ENCODE results near the gene PDGFC.
A peak's percentile ranks its signal among the peaks of the same experiment; 100 is the strongest.

PDGFC gene

GRCh38 chr4:156974264-156974663, 2.7 kb upstream of the PDGFC start:
- DNase-seq (ENCODE audit: low read depth): no peak

DNA sequence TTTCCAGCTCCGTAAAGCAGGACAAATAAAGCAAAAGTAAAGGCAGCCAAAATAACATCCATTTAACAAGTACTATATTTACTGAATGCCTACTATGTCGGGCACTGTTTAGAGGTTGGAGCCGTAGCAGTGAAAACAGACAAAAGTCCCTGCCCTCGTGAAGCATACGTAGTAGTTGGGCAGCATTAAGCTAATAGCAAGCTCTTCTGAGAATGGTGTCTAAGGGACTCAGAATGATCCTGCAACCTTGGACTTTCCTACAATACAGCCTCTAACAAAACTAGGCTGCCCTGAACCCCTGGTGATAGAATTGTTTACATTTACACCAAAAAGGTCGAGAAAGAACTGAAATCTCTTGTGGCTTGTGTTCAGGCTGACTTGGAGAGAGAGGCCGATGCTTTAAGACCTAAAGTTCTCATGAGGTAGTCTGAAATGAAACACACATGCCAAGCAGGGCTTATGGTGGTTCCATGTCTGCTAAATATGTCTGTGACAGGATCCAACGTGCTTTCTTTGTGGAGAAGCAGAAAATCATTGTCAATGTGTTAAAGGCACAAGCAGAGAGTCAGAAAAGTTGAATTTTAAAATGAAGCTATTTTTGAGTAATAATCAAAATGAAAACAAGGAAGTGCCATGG, 898 bp upstream of the PDGFC start:
- DNase-seq (ENCODE audit: low read depth): no peak

DNA sequence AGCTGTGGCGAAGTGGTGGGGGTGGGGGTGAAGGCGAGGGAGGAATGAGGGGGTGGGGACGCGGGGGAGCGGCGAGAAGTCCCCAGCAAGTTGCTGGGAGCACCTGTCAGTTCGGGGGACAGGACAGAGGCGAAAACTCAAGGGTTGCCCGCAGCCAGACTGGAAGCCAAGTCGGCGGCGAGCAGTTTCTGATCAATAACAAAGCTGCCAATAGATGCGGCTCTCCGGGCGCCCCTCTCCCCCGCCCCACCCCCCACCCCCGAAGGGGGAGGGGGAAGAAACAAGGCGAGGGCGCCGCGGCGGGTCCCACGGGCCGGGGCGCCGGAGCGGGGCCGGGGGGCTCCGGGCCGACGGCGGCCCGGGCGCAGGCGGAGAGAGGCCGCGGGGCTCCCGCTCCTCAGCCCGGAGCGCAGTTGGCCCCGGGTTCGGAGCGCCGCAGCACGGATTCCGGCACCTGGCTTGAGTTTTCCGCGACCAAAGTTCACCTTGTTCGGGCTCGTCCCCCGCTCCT, 379 bp downstream of the PDGFC start:
- no peak for DNase-seq (ENCODE audit: low read depth)

DNA sequence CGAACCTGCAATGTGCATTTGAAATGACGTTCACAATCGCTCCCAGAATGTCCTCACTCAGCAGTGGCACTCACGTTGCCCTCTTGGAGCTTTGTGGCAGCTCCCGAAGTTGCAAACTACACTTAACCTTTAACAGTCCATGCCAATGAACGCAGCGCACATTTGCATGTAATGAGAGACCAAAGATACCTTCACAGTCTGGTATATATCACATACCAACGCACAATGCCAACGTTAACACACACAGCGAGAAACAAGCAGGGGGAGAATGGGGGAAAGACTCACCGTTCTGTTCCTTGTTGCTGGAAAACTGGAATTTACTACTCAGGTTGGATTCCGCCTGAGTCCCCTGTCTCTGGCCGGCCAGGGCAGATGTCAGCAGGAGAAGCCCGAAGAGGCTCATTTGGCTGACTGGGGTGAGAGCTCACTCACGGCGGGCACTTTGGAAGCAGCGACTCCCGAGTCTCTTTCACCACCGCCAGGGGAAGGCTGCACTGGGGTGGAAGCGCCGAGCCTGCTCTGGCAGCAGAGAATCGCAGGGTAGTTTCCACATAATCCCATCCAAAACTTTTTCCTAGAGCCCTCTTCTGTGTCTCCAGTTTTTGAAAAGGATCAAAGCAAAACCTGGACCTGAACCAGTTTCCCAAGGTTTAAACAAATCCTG, 966 bp downstream of the PDGFC start:
- no peak for DNase-seq (ENCODE audit: low read depth)

DNA sequence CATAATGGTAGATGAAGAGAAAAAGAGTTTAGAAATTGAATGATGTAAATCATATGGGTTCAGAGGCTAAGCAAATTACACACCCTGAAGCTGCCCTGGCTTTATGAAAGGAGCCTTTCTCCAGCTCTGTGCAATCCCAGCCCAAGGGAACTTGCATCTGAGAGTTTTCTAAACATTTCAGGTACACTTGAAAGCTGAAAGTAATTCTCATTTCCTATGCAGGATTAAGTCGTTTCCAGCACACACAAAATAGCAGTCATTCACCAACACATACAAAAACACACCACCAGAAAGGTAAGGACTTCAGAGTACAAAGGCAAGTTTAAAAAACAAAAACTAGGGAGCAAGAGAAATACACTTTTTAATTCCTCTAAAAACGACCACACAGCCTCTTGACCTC, 1.7 kb downstream of the PDGFC start:
- DNase-seq (ENCODE audit: low read depth): no peak

- DNase-seq (ENCODE audit: low read depth): no peak
These were observed 2.5 kb downstream of the PDGFC start for GRCh38 chr4:156969101-156969500.

DNA sequence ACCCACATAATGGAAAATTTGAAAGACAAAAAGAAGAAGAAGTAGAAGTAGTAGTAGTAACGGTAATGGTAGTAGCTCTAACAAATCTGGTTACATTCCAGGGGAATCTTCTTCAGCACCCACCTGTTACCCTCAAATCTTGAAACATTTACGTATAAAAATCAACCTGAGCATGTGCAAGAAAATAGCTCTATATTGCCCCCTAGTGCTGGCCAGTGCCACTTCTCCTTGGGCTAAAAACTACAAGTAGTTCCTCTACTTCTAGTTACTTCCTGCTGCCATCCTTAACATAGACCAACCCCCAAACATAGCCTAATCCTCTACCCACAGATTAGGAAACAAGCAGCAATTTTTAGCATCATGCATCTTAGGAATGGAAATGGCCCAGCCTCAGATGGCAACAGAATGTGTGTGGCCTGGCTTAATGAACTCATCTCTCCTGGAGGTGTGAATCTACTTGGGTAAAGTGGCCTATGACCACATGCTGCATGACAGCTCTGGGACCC, 3.1 kb downstream of the PDGFC start:
- DNase-seq (ENCODE audit: low read depth): peak; percentile 65

GRCh38 chr4:156966836-156967235, 4.8 kb downstream of the PDGFC start:
- DNase-seq (ENCODE audit: low read depth): no peak

GRCh38 chr4:156963419-156963818, 8.2 kb downstream of the PDGFC start:
- DNase-seq (ENCODE audit: low read depth): no peak

DNA sequence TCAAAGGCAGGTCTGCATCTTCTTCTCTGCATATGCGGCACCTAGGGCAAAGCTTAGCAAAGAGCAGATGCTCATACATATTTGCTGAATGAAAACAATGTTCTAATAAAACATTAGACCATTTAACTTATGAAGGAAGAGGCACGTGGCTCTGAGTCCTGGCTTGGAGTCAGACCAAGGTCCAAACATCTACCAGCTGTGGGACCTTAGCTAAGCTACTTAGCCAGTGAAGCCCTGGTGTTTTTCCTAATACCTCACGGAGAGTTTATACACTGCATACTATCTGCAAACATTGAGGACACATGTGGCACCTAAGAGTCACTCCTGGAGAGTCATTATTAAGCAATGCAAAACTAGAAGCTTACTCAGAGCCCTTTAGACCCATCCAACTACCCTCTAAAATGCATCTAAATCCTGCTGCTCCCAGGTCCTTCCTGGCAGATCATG, 9.0 kb downstream of the PDGFC start:
- peak; percentile 96 for DNase-seq (ENCODE audit: low read depth)

GRCh38 chr4:156962058-156962358, 9.6 kb downstream of the PDGFC start:
- no peak for DNase-seq (ENCODE audit: low read depth)

DNA sequence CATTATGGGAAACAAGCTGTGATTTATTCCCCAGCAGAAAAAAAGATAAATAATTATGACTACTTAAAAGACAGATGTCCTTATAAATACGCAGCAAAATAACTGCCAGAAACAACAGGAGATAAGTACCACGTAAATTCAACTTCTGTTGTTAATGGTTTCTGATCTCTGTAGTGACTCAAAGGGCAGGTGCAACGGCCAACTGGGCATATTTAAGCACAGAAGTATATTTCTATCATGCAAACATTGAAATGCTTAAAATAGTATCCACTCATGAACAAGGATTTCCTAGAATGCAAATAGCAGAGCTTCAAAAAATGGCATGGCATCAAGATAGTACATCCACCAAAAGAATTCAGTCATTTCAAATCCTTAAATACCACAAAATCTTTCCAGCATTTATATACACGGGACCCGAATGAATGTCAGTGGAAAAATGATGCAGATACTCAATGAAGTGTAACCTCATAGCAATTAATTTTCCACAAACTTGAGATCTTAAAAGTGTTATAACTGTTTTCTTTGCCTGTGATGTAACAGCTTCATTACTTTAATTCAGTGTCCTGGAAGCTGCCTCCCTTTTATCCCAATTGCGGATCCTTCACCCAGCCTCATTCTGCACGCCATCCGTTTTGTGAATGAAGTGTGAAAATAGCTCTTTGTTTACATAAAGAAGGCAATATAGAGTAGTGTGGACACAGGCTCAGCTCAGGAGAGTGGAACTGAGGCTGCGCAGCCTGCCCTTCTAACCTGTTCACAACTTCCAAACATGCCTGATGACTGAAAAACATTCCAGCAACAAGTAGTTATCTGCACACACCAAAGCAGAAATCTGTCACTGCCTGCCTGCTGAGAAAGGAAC, 10.2 kb downstream of the PDGFC start:
- no peak for DNase-seq (ENCODE audit: low read depth)

DNA sequence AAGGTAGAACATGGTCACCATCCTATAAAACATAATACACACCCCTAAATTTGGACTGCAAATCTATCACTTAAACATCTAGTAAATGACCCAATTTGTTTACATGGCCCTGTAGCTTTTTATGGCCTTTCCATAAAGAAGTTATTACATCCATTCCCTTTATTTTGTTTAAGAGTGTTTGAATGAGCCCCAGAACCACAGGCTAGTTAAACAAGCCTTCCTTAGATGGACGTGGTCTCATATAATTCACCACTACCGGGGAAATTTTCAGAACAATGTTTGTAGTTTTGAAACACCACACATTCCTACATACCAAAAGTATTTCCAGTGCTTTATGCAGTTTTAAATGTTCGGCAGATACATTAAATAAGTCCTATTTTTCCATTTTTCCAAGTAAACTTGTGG, 12.3 kb downstream of the PDGFC start:
- peak; percentile 56 for DNase-seq (ENCODE audit: low read depth)

DNA sequence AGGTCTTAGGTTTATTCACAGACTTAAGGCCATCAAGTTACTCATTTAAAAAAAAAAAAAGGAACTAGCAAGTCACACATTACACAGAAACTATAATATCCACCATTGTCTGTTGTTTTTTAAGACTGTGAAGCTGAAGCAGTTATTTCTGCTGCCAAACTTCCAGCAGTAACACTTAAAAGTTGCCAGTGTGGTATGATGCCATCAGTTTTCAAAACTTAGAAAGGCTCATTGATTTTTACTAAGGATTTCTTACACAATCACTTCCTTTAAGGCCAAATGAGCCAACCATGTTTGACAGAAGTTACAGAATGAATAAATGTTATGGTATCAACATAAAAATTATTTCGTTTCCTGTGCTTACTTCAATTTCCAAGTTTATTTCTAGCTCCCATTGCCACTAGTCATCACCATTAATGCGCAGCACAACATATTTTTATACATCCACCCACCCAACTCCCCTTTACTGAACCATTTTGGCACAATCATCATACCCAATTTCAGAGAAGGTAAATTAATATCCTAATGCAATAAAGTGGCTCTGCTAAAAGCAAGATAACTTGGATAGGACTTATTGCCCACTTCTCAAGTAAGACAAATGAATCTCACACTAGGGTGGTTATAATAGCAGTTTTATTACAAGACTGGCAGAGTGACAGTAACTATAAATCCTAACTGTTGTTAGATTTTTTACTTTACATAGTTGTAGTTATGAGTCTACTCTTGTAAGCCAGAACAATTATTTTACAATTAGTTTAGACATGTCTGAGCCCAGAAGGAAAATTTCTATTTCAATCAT, 13.1 kb downstream of the PDGFC start:
- DNase-seq (ENCODE audit: low read depth): no peak

GRCh38 chr4:156957556-156957955, 14.0 kb downstream of the PDGFC start:
- no peak for DNase-seq (ENCODE audit: low read depth)

GRCh38 chr4:156956826-156957368, 14.7 kb downstream of the PDGFC start:
- DNase-seq (ENCODE audit: low read depth): no peak

DNA sequence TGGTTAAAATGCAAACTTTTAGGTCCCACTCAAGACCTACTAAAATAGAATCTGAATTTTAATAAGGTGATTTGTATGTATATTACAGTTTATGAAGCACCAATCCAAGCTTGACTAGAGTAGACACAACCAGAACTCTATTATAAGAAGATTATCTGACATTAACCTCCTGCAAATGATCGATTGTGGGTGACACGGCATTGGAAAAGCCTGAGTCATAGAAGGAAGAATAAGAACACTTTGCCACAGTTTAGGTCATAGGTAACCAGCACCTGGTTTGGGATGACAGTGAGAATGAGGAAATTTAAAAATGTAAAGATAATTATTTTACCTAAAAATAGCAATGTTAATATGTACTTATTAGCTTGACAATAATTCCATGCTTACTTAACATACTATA, 15.2 kb downstream of the PDGFC start:
- DNase-seq (ENCODE audit: low read depth): no peak

GRCh38 chr4:156954587-156954986, 17.0 kb downstream of the PDGFC start:
- DNase-seq (ENCODE audit: low read depth): no peak

- DNase-seq (ENCODE audit: low read depth): no peak
These were observed 17.6 kb downstream of the PDGFC start for GRCh38 chr4:156953951-156954350.

DNA sequence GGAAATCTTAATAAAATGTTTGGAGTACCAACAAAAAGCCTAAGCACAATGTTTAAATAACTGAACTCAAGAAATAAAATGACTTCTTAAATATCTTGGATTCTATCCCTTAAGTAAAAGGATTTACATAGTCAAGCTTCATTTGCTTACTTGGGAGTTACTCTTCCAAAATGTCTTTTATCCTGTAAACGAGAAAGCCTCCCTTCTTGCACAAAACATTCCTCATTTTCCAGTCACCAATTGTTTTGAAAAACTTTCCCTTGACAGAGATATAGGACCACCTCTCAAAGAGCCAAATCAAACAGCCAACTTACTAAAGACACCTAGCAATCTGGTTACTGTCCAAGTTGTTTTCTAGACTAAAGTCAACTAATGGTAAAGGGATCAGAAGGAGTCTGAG, 18.6 kb downstream of the PDGFC start:
- no peak for DNase-seq (ENCODE audit: low read depth)

- DNase-seq (ENCODE audit: low read depth): no peak
These were observed 19.4 kb downstream of the PDGFC start for GRCh38 chr4:156952078-156952759.

Measured in GM04504 (cell line).